ENCODE results near the gene SMAD6. TPM values are rescaled to one million over a fixed set of nuclear protein-coding genes. Genes with fewer than 3 reads are reported as not detected.

Gene SMAD6
- total RNA-seq, 4 donors from 2014 or later = 59.3 to 118 (median 62.3) TPM

GRCh38 chr15:66670175-66670574, 31.9 kb upstream of the SMAD6 start:
- WGBS, 2 donors = 92 to 95% methylated on average over 8 to 9 of the region's 9 CpGs

GRCh38 chr15:66670762-66671580, 31.1 kb upstream of the SMAD6 start:
- H3K4me3 ChIP-seq (replicated peaks in 1 of 3) = no peak overlapping the region
- no peaks in the 10 kb centered on the region for H3K27me3 ChIP-seq
- H3K4me1 ChIP-seq = peaks cover 0 to 3% of the 10 kb centered on the region in 2 donors
- H3K36me3 ChIP-seq = no peaks in the 10 kb centered on the region
- peak; percentile 42 to 44 for DNase-seq
- WGBS, 2 donors = 47 to 66% methylated on average over 23 of the region's 23 CpGs
- TF ChIP-seq, protein P1, sequence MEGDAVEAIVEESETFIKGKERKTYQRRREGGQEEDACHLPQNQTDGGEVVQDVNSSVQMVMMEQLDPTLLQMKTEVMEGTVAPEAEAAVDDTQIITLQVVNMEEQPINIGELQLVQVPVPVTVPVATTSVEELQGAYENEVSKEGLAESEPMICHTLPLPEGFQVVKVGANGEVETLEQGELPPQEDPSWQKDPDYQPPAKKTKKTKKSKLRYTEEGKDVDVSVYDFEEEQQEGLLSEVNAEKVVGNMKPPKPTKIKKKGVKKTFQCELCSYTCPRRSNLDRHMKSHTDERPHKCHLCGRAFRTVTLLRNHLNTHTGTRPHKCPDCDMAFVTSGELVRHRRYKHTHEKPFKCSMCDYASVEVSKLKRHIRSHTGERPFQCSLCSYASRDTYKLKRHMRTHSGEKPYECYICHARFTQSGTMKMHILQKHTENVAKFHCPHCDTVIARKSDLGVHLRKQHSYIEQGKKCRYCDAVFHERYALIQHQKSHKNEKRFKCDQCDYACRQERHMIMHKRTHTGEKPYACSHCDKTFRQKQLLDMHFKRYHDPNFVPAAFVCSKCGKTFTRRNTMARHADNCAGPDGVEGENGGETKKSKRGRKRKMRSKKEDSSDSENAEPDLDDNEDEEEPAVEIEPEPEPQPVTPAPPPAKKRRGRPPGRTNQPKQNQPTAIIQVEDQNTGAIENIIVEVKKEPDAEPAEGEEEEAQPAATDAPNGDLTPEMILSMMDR (IDR thresholded peaks at IDR 0.05) = no peak
- TF ChIP-seq POLR2A (IDR thresholded peaks at IDR 0.05) = no peak
- no peak overlapping the region for H3K27ac ChIP-seq
- H3K9me3 ChIP-seq = no peaks in the 10 kb centered on the region
- intact Hi-C loops (cut with DNase I) = no loop called here

More at GRCh38 chr15:66670175-66670574, 31.9 kb upstream of the SMAD6 start:
- DNase-seq = no peak
- TF ChIP-seq, protein P1 (IDR thresholded peaks at IDR 0.05) = no peak
- no peak for TF ChIP-seq POLR2A (IDR thresholded peaks at IDR 0.05)
- Histone ChIP-seq H3K27me3 (no peaks in the 10 kb centered on the region), H3K4me1 (peaks cover 0 to 3% of the 10 kb centered on the region in 2 donors), H3K27ac (no peak overlapping the region), H3K4me3 (replicated peaks in 1 of 3) (no peak overlapping the region), H3K36me3 (no peaks in the 10 kb centered on the region), H3K9me3 (no peaks in the 10 kb centered on the region)
- intact Hi-C loops (cut with DNase I) = no loop called here

DNA sequence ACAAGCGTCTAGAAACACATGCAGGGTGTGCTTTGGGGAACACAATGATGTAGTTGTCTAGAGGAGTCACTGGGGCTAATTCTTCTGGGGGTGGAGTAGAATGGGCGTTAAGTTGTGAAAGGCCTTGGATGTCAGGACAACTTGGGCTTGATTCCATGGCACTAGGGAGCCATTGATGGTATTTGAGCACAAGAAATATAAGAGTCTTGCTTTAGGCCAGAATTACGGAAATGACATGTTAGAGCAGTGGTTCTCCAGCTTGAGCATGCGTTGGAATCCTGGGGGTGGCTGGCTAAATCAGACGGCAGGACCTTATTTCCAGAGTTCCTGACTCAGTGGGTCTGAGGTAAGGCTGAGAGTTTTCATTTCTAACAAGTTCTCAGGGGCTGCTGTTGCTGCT, 29.2 kb upstream of the SMAD6 start:
- WGBS, 2 donors = 74 to 80% methylated on average over 5 of the region's 5 CpGs
- no peak overlapping the region for H3K27ac ChIP-seq
- H3K27me3 ChIP-seq = no peaks in the 10 kb centered on the region
- DNase-seq = no peak
- intact Hi-C loops (cut with DNase I) = no loop called here
- H3K36me3 ChIP-seq = no peaks in the 10 kb centered on the region
- peaks cover 0 to 3% of the 10 kb centered on the region in 2 donors for H3K4me1 ChIP-seq
- TF ChIP-seq, protein P1 (IDR thresholded peaks at IDR 0.05) = no peak
- no peak for TF ChIP-seq POLR2A (IDR thresholded peaks at IDR 0.05)
- H3K4me3 ChIP-seq (replicated peaks in 1 of 3) = no peak overlapping the region
- H3K9me3 ChIP-seq = no peaks in the 10 kb centered on the region

DNA sequence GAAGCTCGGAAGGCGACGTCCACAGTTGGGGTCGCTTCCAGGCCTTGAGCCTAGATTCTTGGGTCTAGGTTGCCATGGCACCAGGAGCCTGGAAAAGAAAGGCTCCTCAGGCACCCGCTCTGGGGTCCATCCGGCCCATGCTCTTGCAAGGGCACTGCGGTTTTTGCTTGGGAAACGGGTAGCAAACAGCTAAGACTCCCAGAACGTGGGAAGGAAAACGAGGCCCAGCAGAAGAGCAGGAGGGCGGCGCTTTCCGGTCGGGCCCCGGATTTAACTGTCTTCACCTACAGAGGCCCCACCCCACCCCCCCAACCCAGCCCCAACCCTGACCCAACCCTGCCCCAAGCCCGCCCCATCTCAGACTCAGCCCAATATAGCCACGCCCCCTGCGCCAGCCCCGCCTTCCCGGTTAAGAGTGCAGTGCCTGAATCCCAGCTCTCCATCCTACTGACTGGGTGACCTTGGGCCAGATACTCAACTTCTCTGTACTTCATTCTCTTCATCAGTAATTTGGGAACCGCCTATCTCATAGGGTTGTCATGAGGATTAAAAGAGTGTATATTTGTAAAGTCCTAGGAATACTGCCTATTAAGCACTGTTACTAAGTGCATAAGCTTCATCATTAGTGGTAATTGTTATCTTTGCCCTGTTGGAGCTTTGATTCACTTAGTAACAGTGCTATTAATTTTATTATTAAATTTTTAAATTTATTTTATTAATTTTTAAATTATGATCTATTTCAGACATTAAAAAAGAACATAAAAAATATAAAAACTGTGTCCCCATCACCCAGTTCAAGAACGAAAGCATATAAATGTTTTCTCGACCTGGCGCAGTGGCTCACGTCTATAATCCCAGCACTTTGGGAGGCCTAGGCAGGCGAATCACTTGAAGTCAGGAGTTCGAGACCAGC, 28.4 kb upstream of the SMAD6 start:
- no peak overlapping the region for H3K4me3 ChIP-seq (replicated peaks in 1 of 3)
- WGBS, 2 donors = 69 to 75% methylated on average over 22 to 26 of the region's 27 CpGs
- no peak for TF ChIP-seq POLR2A (IDR thresholded peaks at IDR 0.05)
- TF ChIP-seq, protein P1 (IDR thresholded peaks at IDR 0.05) = no peak
- DNase-seq = peak in 1 of 2 donors; percentile 14
- H3K9me3 ChIP-seq = no peaks in the 10 kb centered on the region
- H3K4me1 ChIP-seq = peaks cover 0 to 3% of the 10 kb centered on the region in 2 donors
- no peaks in the 10 kb centered on the region for H3K36me3 ChIP-seq
- no peak overlapping the region for H3K27ac ChIP-seq
- no peaks in the 10 kb centered on the region for H3K27me3 ChIP-seq
- intact Hi-C loops (cut with DNase I) = no loop called here
